DOHH2 (cell line): ENCODE results near the gene SPATA24.

Source experiments
- H3F3A ChIP-seq: fragments of 200-600 bp; sonication (generic), shearing (Covaris generic); 2 replicates; pipeline ENCODE4 v1.6.0; 2016; ENCODE audit warnings: antibody characterized with exemption, mild to moderate bottlenecking; ENCODE audit not compliant: control insufficient read depth, insufficient read depth
- H3K27ac ChIP-seq: fragments of 200-600 bp; sonication (generic); 2 replicates; pipeline ENCODE4 v1.5.1; 2014; ENCODE audit warnings: low read depth, mild to moderate bottlenecking, low read length, moderate library complexity
- H3K27me3 ChIP-seq: fragments of 200-600 bp; sonication (generic); 2 replicates; pipeline ENCODE4 v1.6.1; 2014; ENCODE audit warnings: mild to moderate bottlenecking, low read length, mixed read lengths; ENCODE audit not compliant: control insufficient read depth
- H3K36me3 ChIP-seq: fragments of 200-600 bp; sonication (generic); 2 replicates; pipeline ENCODE4 v1.6.1; 2014; ENCODE audit warnings: mild to moderate bottlenecking, low read length, moderate library complexity, mixed read lengths; ENCODE audit not compliant: control insufficient read depth
- H3K4me1 ChIP-seq: fragments of 200-600 bp; sonication (generic); 2 replicates; pipeline ENCODE4 v1.6.1; 2014; ENCODE audit warnings: mild to moderate bottlenecking, low read length, mixed read lengths; ENCODE audit not compliant: control insufficient read depth
- H3K4me2 ChIP-seq: fragments of 200-600 bp; sonication (generic); 2 replicates; pipeline ENCODE4 v1.6.0; 2014; ENCODE audit warnings: mild to moderate bottlenecking, low read length, moderate library complexity
- H3K4me3 ChIP-seq: fragments of 200-600 bp; sonication (generic); 2 replicates; pipeline ENCODE4 v1.5.1; 2014; ENCODE audit warnings: mild to moderate bottlenecking, low read length, mixed read lengths
- H3K79me2 ChIP-seq: fragments of 200-600 bp; sonication (generic); 2 replicates; pipeline ENCODE4 v1.6.1; 2014; ENCODE audit warnings: mild to moderate bottlenecking, low read length, mixed read lengths; ENCODE audit not compliant: control insufficient read depth
- H3K9me2 ChIP-seq: fragments of 200-600 bp; sonication (generic); replicated peaks from 2 replicates; pipeline ENCODE4 v1.6.1; 2014; ENCODE audit warnings: mild to moderate bottlenecking, low read length, mixed read lengths; ENCODE audit not compliant: control insufficient read depth
- H3K9me3 ChIP-seq: fragments of 200-600 bp; sonication (generic); 2 replicates; pipeline ENCODE4 v1.6.1; 2014; ENCODE audit warnings: antibody characterized with exemption, low read length, mixed read lengths; ENCODE audit not compliant: control insufficient read depth, insufficient read depth
- H4K20me1 ChIP-seq: fragments of 200-600 bp; sonication (generic); 2 replicates; pipeline ENCODE4 v1.6.0; 2014; ENCODE audit warnings: low read depth, mild to moderate bottlenecking, antibody characterized with exemption, low read length, moderate library complexity; ENCODE audit not compliant: control insufficient read depth, insufficient read depth
- CTCF ChIP-seq: fragments of 200-600 bp; sonication (generic); IDR thresholded peaks from one replicate; pipeline ENCODE4 v1.5.1; 2014; ENCODE audit warnings: antibody characterized with exemption, mild to moderate bottlenecking, low read depth, low read length; ENCODE audit not compliant: poor library complexity, severe bottlenecking
- EZH2phosphoT487 ChIP-seq: fragments of 200-600 bp; sonication (generic); IDR thresholded peaks from 2 replicates; pipeline ENCODE4 v1.6.1; 2017; ENCODE audit warnings: borderline replicate concordance, mild to moderate bottlenecking, antibody characterized with exemption, low read length, moderate library complexity, mixed read lengths

SPATA24 gene

GRCh38 chr5:139374909-139375308 is 29.0 kb downstream of the SPATA24 start:
- Histone ChIP-seq H3K36me3 (peaks cover 14% of the 10 kb centered on the region), H4K20me1 (no peaks in the 10 kb centered on the region), H3K79me2 (no peaks in the 10 kb centered on the region), H3K27me3 (no peaks in the 10 kb centered on the region), H3K4me2 (no peak overlapping the region), H3F3A (peaks cover 8% of the 10 kb centered on the region; the same call in 1 of the 2 replicates), H3K9me3 (no peaks in the 10 kb centered on the region), H3K9me2 (no peaks in the 10 kb centered on the region), H3K4me3 (no peak overlapping the region), H3K4me1 (no peaks in the 10 kb centered on the region), H3K27ac (no peak overlapping the region)
- TF ChIP-seq EZH2phosphoT487 (no peak), CTCF (peak; percentile 29)

- Histone ChIP-seq H3K4me2 (no peak overlapping the region), H3K9me3 (no peaks in the 10 kb centered on the region), H3K27ac (no peak overlapping the region), H3K79me2 (no peaks in the 10 kb centered on the region), H3K36me3 (peaks cover 40% of the 10 kb centered on the region), H4K20me1 (no peaks in the 10 kb centered on the region), H3F3A (peaks cover 18% of the 10 kb centered on the region; the same call in 1 of the 2 replicates), H3K27me3 (no peaks in the 10 kb centered on the region), H3K9me2 (no peaks in the 10 kb centered on the region), H3K4me3 (no peak overlapping the region), H3K4me1 (no peaks in the 10 kb centered on the region)
- no peak for TF ChIP-seq CTCF
- no peak for TF ChIP-seq EZH2phosphoT487
Observed at GRCh38 chr5:139371482-139372435, 32.1 kb downstream of the SPATA24 start.

- H3K9me2 ChIP-seq = no peaks in the 10 kb centered on the region
- H3K27ac ChIP-seq = no peak overlapping the region
- H3F3A ChIP-seq = peaks cover 23% of the 10 kb centered on the region; the same call in 1 of the 2 replicates
- no peak overlapping the region for H3K4me3 ChIP-seq
- TF ChIP-seq CTCF (no peak), EZH2phosphoT487 (no peak)
- H3K9me3 ChIP-seq = no peaks in the 10 kb centered on the region
- no peak overlapping the region for H3K4me2 ChIP-seq
- no peaks in the 10 kb centered on the region for H3K27me3 ChIP-seq
- H3K36me3 ChIP-seq = peaks cover 61% of the 10 kb centered on the region
- no peaks in the 10 kb centered on the region for H3K4me1 ChIP-seq
- H4K20me1 ChIP-seq = no peaks in the 10 kb centered on the region
- peaks cover under 1% of the 10 kb centered on the region; the same call in 1 of the 2 replicates for H3K79me2 ChIP-seq
Observed at GRCh38 chr5:139369181-139369580, 34.7 kb downstream of the SPATA24 start.
